ENCODE data around the gene EIF3D.

- TF ChIP-seq CTCF (conservative IDR thresholded peaks at IDR 0.05; ENCODE audit: low read length) (peak; percentile 85), EZH2phosphoT487 (IDR thresholded peaks at IDR 0.05; ENCODE audit: borderline replicate concordance) (no peak)
Observed at GRCh38 chr22:36486619-36487384, 42.2 kb downstream of the EIF3D start.

Data from Loucy (cell line).